Measurements from ENCODE around the gene HIGD1C.

The HIGD1C gene

DNA sequence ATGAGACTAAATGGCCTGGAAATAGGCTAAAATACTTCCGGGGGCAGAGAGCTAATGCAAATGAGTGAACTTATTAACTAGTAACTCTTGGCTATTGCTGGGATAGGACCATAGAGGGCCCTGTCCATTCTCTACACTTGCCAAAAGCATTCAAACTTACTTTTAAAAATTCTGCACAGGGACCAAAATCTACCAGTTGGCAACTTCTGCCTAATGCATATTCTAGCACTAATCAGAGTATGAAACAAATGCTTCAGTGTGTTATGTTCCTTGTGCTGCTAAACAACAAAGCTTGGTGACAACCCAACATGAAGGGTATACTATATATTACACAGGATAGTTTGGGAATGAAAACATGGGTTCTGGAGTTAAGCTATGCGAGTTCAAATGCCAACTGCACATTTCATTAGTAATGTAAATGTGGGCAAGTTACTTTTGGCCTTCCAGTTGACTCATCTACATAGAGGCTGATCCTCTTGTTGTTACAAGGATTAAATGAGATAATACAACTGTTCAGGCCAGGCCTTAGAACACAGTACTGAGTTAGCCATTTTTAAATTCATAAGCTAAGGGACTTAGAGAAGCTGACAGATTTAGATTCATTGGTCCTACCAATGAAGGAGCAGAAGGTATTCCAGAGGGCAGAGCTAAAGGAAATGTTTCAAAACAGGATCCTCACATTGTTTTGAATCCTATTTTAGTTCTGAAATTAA lies 32.4 kb downstream of the HIGD1C start:
- peak; percentile 34 for DNase-seq (ENCODE audit: low read depth)
- no peak overlapping the region for H3K4me3 ChIP-seq (ENCODE audit: low read length)
- TF ChIP-seq, protein P1, sequence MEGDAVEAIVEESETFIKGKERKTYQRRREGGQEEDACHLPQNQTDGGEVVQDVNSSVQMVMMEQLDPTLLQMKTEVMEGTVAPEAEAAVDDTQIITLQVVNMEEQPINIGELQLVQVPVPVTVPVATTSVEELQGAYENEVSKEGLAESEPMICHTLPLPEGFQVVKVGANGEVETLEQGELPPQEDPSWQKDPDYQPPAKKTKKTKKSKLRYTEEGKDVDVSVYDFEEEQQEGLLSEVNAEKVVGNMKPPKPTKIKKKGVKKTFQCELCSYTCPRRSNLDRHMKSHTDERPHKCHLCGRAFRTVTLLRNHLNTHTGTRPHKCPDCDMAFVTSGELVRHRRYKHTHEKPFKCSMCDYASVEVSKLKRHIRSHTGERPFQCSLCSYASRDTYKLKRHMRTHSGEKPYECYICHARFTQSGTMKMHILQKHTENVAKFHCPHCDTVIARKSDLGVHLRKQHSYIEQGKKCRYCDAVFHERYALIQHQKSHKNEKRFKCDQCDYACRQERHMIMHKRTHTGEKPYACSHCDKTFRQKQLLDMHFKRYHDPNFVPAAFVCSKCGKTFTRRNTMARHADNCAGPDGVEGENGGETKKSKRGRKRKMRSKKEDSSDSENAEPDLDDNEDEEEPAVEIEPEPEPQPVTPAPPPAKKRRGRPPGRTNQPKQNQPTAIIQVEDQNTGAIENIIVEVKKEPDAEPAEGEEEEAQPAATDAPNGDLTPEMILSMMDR (IDR thresholded peaks at IDR 0.05; ENCODE audit: insufficient read depth, low read depth, low read length, missing control alignments): no peak

DNA sequence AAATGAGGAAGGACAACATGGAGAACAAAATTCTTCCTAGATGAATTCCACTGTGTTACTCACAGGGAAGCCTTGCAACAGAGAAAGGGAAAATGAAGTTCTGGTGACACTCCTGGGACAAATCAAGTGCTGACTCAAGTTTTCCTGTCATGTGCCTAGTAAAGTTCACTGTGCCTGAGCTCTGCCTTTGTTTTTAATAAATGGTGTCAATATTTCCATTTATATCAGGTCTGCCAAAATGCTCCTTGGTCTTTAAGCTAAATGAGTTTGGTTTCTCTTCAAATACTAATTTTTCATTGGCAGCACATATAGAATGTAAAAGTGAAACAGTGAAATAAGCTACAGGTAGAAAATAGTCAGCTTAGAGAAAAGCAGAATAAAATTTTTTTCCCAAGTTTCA lies 33.0 kb downstream of the HIGD1C start:
- no peak overlapping the region for H3K4me3 ChIP-seq (ENCODE audit: low read length)
- TF ChIP-seq, protein P1 (IDR thresholded peaks at IDR 0.05; ENCODE audit: insufficient read depth, low read depth, low read length, missing control alignments): no peak
- peak; percentile 76 for DNase-seq (ENCODE audit: low read depth)

DNA sequence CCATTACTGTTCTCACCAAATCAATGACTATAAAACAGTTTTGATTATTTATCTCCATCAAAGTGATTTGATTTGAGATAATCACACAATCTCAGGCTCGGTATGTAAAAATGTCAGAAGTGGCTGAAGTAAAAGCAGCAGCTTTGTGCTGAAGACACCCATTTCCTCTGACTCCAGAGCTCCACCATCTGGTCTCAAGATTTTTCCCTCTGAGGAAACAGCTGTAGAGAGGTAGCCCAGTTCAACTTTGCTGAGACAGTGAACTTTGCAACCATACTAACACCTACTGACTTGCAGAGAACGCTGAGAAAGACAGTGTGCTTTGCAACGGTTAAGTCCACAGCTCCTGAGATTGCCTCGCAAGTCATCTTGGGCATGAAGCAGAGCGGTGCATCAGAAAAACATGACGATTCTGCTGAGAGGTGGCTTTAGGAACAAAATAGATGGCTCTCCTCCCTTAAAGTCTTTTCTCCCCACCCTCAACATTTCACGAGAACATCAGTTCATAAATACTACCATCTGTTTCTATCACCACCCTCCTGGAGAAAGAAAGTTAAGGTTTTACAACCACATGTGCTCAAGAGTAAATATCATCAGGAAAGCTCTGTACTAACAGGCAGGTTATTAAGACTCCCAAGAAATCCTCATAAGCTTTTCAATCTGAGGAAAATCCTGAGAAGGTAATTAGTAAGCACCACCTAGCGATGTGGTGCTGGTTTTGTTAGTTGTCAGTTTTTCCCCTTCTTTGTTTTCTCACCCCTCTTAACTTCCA lies 34.8 kb downstream of the HIGD1C start:
- peak; percentile 62 for DNase-seq (ENCODE audit: low read depth)
- H3K4me3 ChIP-seq (ENCODE audit: low read length): no peak overlapping the region
- TF ChIP-seq, protein P1 (IDR thresholded peaks at IDR 0.05; ENCODE audit: insufficient read depth, low read depth, low read length, missing control alignments): peak; percentile 77

DNA sequence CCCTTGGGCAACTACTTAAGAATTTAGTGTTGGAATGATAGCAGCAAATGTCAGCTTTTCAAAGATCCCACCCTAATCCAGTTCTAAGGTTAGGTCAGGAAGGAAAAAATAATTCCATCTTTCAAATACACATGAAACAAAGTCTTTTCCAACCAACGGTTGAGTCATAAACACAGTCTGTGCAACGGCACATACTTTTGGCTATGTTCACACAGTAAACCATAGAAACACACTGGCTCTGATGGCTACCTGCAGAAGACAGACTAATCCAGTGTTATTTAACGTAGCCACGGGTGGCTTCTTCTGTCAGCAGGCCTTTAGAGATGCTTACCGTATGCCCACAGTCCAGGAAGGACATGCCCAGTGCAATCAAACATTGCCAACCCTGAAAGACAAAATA lies 35.7 kb downstream of the HIGD1C start:
- no peak overlapping the region for H3K4me3 ChIP-seq (ENCODE audit: low read length)

DNA sequence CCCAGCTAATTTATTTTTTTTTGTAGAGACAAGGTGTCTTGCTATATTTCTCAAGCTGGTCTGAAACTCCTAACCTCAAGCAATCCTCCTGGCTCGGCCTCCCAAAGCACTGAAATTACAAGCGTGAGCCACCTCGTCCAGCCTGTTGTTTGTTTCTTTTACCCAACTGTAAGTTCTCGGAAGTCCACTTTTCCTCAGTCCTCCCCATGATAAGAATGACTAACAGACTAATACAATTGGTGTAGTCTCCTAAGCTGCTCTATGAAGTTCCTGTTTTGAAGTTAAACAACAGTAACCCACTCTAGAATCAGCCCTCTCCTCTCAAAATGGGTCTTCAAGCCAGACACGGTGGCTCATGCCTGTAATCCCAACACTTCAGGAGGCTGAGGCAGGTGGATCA lies 36.5 kb downstream of the HIGD1C start:
- no peak overlapping the region for H3K4me3 ChIP-seq (ENCODE audit: low read length)
- TF ChIP-seq, protein P1 (IDR thresholded peaks at IDR 0.05; ENCODE audit: insufficient read depth, low read depth, low read length, missing control alignments): no peak
- DNase-seq (ENCODE audit: low read depth): no peak

More for the DNA sequence above, 35.7 kb downstream of the HIGD1C start:
- TF ChIP-seq, protein P1 (IDR thresholded peaks at IDR 0.05; ENCODE audit: insufficient read depth, low read depth, low read length, missing control alignments): no peak
- DNase-seq (ENCODE audit: low read depth): no peak

DNA sequence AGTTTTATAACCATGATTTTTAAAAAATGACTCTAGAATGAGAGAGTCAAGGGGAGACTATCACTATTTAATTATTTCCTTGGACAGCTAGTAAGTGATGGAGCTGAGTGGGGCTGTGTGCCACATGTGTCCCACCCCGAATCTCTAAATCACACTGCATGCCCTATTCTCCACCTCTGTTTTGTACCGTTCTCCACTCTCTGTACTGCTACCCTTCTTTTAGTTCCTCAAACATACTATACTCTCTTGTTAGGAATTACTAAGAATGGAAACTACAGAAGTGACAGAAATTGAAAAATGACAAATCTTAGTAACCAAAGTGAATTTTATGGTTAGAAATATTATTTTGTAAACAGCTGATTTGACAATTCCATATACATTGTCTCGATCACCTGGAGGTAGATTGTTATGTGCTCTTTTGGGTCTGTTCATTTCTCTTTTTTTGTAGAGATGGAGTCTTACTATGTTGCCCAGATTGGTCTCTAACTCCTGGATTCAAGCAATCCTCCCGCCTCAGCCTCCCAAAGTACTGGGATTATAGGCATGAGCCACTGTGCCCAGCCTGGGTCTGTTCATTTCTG lies 37.9 kb downstream of the HIGD1C start:
- TF ChIP-seq, protein P1 (IDR thresholded peaks at IDR 0.05; ENCODE audit: insufficient read depth, low read depth, low read length, missing control alignments): no peak
- H3K4me3 ChIP-seq (ENCODE audit: low read length): no peak overlapping the region
- DNase-seq (ENCODE audit: low read depth): no peak
